ENCODE measurements around the gene C3orf33.

C3orf33 gene

GRCh38 chr3:155790272-155790925 is 15.7 kb downstream of the C3orf33 start:
- Histone ChIP-seq H4K20me1 (ENCODE audit: insufficient read depth, low read length) (no peaks in the 10 kb centered on the region), H3K36me3 (ENCODE audit: insufficient read depth, low read length) (peaks cover 12% of the 10 kb centered on the region; the same call in 1 of the 2 replicates), H3K79me2 (ENCODE audit: insufficient read depth, low read length) (no peaks in the 10 kb centered on the region), H3K9ac (ENCODE audit: low read depth, low read length) (no peak overlapping the region), H2AFZ (ENCODE audit: low read depth, low read length) (no peak overlapping the region), H3K4me1 (ENCODE audit: insufficient read depth, low read length) (no peaks in the 10 kb centered on the region; the same call in 1 of the 2 replicates), H3K27ac (ENCODE audit: low read length) (no peak overlapping the region), H3K27me3 (ENCODE audit: insufficient read depth, low read length, poor library complexity) (no peaks in the 10 kb centered on the region), H3K4me2 (ENCODE audit: insufficient read depth, low read length) (no peak overlapping the region), H3K4me3 (ENCODE audit: low read depth in 1 of 2, low read length in 2 of 2) (no peak overlapping the region), H3K9me3 (ENCODE audit: insufficient read depth, low read length, severe bottlenecking) (no peaks in the 10 kb centered on the region)
- no peak for TF ChIP-seq EZH2 (IDR thresholded peaks at IDR 0.05; ENCODE audit: borderline replicate concordance, low read depth, low read length, severe bottlenecking)
- no peak for TF ChIP-seq CTCF (IDR thresholded peaks at IDR 0.05; ENCODE audit: borderline replicate concordance, extremely low read depth, low read length, poor library complexity, severe bottlenecking)
- no peak for ATAC-seq (ENCODE audit: insufficient read depth, low read depth)
- no peak for DNase-seq

- ATAC-seq (ENCODE audit: insufficient read depth, low read depth) (no peak), DNase-seq (no peak)
- Histone ChIP-seq H4K20me1 (ENCODE audit: insufficient read depth, low read length) (no peaks in the 10 kb centered on the region), H3K27me3 (ENCODE audit: insufficient read depth, low read length, poor library complexity) (no peaks in the 10 kb centered on the region), H3K36me3 (ENCODE audit: insufficient read depth, low read length) (peaks cover 4% of the 10 kb centered on the region; the same call in 1 of the 2 replicates), H3K4me2 (ENCODE audit: insufficient read depth, low read length) (no peak overlapping the region), H2AFZ (ENCODE audit: low read depth, low read length) (no peak overlapping the region), H3K4me3 (ENCODE audit: low read depth in 1 of 2, low read length in 2 of 2) (no peak overlapping the region), H3K4me1 (ENCODE audit: insufficient read depth, low read length) (no peaks in the 10 kb centered on the region; the same call in 1 of the 2 replicates), H3K9ac (ENCODE audit: low read depth, low read length) (no peak overlapping the region), H3K27ac (ENCODE audit: low read length) (no peak overlapping the region), H3K79me2 (ENCODE audit: insufficient read depth, low read length) (no peaks in the 10 kb centered on the region), H3K9me3 (ENCODE audit: insufficient read depth, low read length, severe bottlenecking) (peaks cover 7% of the 10 kb centered on the region)
- TF ChIP-seq EZH2 (IDR thresholded peaks at IDR 0.05; ENCODE audit: borderline replicate concordance, low read depth, low read length, severe bottlenecking): no peak
- no peak for TF ChIP-seq CTCF (IDR thresholded peaks at IDR 0.05; ENCODE audit: borderline replicate concordance, extremely low read depth, low read length, poor library complexity, severe bottlenecking)
Observed at GRCh38 chr3:155785662-155786295, 20.3 kb downstream of the C3orf33 start.

GRCh38 chr3:155782390-155782953 is 23.6 kb downstream of the C3orf33 start:
- no peaks in the 10 kb centered on the region for H3K79me2 ChIP-seq (ENCODE audit: insufficient read depth, low read length)
- ATAC-seq (ENCODE audit: insufficient read depth, low read depth) (no peak), DNase-seq (no peak)
- no peak overlapping the region for H3K4me3 ChIP-seq (ENCODE audit: low read depth in 1 of 2, low read length in 2 of 2)
- TF ChIP-seq EZH2 (IDR thresholded peaks at IDR 0.05; ENCODE audit: borderline replicate concordance, low read depth, low read length, severe bottlenecking) (no peak), CTCF (IDR thresholded peaks at IDR 0.05; ENCODE audit: borderline replicate concordance, extremely low read depth, low read length, poor library complexity, severe bottlenecking) (no peak)
- H4K20me1 ChIP-seq (ENCODE audit: insufficient read depth, low read length): no peaks in the 10 kb centered on the region
- H3K4me2 ChIP-seq (ENCODE audit: insufficient read depth, low read length): no peak overlapping the region
- no peaks in the 10 kb centered on the region for H3K27me3 ChIP-seq (ENCODE audit: insufficient read depth, low read length, poor library complexity)
- H3K4me1 ChIP-seq (ENCODE audit: insufficient read depth, low read length): no peaks in the 10 kb centered on the region
- peaks cover 7% of the 10 kb centered on the region for H3K9me3 ChIP-seq (ENCODE audit: insufficient read depth, low read length, severe bottlenecking)
- no peak overlapping the region for H3K9ac ChIP-seq (ENCODE audit: low read depth, low read length)
- H3K27ac ChIP-seq (ENCODE audit: low read length): no peak overlapping the region
- peaks cover 3% of the 10 kb centered on the region; the same call in 1 of the 2 replicates for H3K36me3 ChIP-seq (ENCODE audit: insufficient read depth, low read length)
- no peak overlapping the region for H2AFZ ChIP-seq (ENCODE audit: low read depth, low read length)

Measured in DND-41 (cell line).